HEK293 (cell line): ENCODE results near the gene ZNF202.

Source experiments
- MYNN ChIP-seq: fragments of 450-650 bp; formaldehyde crosslinking; IDR thresholded peaks from 2 replicates; pipeline ENCODE4 v1.5.1; 2016; ENCODE audit warnings: missing biosample characterization, missing genetic modification characterization, borderline replicate concordance
- ZNF121 ChIP-seq: fragments of 450-650 bp; formaldehyde crosslinking; IDR thresholded peaks from 2 replicates; pipeline ENCODE4 v1.5.1; 2016; ENCODE audit warnings: missing biosample characterization, missing genetic modification characterization
- ZNF132 ChIP-seq: fragments of 450-650 bp; formaldehyde crosslinking; IDR thresholded peaks from 2 replicates; pipeline ENCODE4 v1.5.1; 2017; ENCODE audit warnings: missing biosample characterization, missing genetic modification characterization, borderline replicate concordance
- ZNF133 ChIP-seq: fragments of 450-650 bp; formaldehyde crosslinking; IDR thresholded peaks from 2 replicates; pipeline ENCODE4 v1.5.1; 2016; ENCODE audit warnings: missing biosample characterization, missing genetic modification characterization
- ZNF174 ChIP-seq: fragments of 450-650 bp; formaldehyde crosslinking; IDR thresholded peaks from 2 replicates; pipeline ENCODE4 v1.5.0; 2017; ENCODE audit warnings: missing biosample characterization, mild to moderate bottlenecking, missing genetic modification characterization
- ZNF23 ChIP-seq: fragments of 450-650 bp; formaldehyde crosslinking; IDR thresholded peaks from 2 replicates; pipeline ENCODE4 v1.5.1; 2016; ENCODE audit warnings: missing biosample characterization, missing genetic modification characterization, borderline replicate concordance
- TF ChIP-seq, protein P1 (sequence below): fragments of 450-650 bp; formaldehyde crosslinking; IDR thresholded peaks from 2 replicates; pipeline ENCODE4 v1.5.1; 2016; ENCODE audit warnings: missing biosample characterization, missing genetic modification characterization
- TF ChIP-seq, protein P2 (sequence below): fragments of 450-650 bp; formaldehyde crosslinking; IDR thresholded peaks from 2 replicates; pipeline ENCODE4 v1.5.1; 2016; ENCODE audit warnings: missing biosample characterization, missing genetic modification characterization

- TF ChIP-seq ZNF23 (tag by site-specific recombination) (no peak), ZNF133 (tag by site-specific recombination) (no peak), ZNF132 (tag by site-specific recombination) (no peak), ZNF174 (no peak), MYNN (tag by site-specific recombination) (no peak), ZNF121 (tag by site-specific recombination) (no peak)
- TF ChIP-seq, protein P1, sequence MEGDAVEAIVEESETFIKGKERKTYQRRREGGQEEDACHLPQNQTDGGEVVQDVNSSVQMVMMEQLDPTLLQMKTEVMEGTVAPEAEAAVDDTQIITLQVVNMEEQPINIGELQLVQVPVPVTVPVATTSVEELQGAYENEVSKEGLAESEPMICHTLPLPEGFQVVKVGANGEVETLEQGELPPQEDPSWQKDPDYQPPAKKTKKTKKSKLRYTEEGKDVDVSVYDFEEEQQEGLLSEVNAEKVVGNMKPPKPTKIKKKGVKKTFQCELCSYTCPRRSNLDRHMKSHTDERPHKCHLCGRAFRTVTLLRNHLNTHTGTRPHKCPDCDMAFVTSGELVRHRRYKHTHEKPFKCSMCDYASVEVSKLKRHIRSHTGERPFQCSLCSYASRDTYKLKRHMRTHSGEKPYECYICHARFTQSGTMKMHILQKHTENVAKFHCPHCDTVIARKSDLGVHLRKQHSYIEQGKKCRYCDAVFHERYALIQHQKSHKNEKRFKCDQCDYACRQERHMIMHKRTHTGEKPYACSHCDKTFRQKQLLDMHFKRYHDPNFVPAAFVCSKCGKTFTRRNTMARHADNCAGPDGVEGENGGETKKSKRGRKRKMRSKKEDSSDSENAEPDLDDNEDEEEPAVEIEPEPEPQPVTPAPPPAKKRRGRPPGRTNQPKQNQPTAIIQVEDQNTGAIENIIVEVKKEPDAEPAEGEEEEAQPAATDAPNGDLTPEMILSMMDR (tag by site-specific recombination) = peak; percentile 75
- TF ChIP-seq, protein P2, sequence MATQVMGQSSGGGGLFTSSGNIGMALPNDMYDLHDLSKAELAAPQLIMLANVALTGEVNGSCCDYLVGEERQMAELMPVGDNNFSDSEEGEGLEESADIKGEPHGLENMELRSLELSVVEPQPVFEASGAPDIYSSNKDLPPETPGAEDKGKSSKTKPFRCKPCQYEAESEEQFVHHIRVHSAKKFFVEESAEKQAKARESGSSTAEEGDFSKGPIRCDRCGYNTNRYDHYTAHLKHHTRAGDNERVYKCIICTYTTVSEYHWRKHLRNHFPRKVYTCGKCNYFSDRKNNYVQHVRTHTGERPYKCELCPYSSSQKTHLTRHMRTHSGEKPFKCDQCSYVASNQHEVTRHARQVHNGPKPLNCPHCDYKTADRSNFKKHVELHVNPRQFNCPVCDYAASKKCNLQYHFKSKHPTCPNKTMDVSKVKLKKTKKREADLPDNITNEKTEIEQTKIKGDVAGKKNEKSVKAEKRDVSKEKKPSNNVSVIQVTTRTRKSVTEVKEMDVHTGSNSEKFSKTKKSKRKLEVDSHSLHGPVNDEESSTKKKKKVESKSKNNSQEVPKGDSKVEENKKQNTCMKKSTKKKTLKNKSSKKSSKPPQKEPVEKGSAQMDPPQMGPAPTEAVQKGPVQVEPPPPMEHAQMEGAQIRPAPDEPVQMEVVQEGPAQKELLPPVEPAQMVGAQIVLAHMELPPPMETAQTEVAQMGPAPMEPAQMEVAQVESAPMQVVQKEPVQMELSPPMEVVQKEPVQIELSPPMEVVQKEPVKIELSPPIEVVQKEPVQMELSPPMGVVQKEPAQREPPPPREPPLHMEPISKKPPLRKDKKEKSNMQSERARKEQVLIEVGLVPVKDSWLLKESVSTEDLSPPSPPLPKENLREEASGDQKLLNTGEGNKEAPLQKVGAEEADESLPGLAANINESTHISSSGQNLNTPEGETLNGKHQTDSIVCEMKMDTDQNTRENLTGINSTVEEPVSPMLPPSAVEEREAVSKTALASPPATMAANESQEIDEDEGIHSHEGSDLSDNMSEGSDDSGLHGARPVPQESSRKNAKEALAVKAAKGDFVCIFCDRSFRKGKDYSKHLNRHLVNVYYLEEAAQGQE (tag by site-specific recombination) = no peak
Observed at GRCh38 chr11:123741159-123742030, at the start of gene ZNF202.
